Upper lobe of left lung (tissue), 4 donors: ENCODE measurements around the gene COL2A1.

Source experiments
- CTCF ChIP-seq, 6 experiments: fragments of 450-650 bp in 4 of 6; fragments of 200-600 bp in 2 of 6; sonication (generic) in 2 of 6; IDR thresholded peaks; one replicate each; pipeline ENCODE4 v1.5.1; 2016 to 2019; ENCODE audit warnings: antibody characterized with exemption in 6 of 6
- POLR2A ChIP-seq, 4 donors: fragments of 450-650 bp; IDR thresholded peaks; one replicate each; pipeline ENCODE4 v1.5.1; 2016 to 2017; ENCODE audit warnings: antibody characterized with exemption in 4 of 4, mild to moderate bottlenecking in 2 of 4

GRCh38 chr12:48031135-48031960 is 27.1 kb upstream of the COL2A1 start:
- TF ChIP-seq CTCF (IDR thresholded peaks at IDR 0.05) (no peak), POLR2A (IDR thresholded peaks at IDR 0.05) (no peak)
